Gastrocnemius medialis (tissue), 4 donors: ENCODE measurements around the gene FBRSL1.

Experiments used
- POLR2A ChIP-seq, 2 donors: fragments of 450-650 bp; IDR thresholded peaks; one replicate each; pipeline ENCODE4 v1.6.1; 2017; ENCODE audit warnings: antibody characterized with exemption in 2 of 2, mild to moderate bottlenecking in 2 of 2, moderate library complexity in 2 of 2
- TF ChIP-seq, protein P1 (sequence below), 5 experiments: fragments of 450-650 bp in 3 of 5; fragments of 200-600 bp in 2 of 5; sonication (generic) in 2 of 5; IDR thresholded peaks in 4 of 5; conservative IDR thresholded peaks in 1 of 5; 1 replicate in 4 of 5; 2 replicates in 1 of 5; pipeline ENCODE4 v1.5.1; 2016 to 2019; ENCODE audit warnings: antibody characterized with exemption in 5 of 5, mild to moderate bottlenecking in 3 of 5, moderate library complexity in 3 of 5

DNA sequence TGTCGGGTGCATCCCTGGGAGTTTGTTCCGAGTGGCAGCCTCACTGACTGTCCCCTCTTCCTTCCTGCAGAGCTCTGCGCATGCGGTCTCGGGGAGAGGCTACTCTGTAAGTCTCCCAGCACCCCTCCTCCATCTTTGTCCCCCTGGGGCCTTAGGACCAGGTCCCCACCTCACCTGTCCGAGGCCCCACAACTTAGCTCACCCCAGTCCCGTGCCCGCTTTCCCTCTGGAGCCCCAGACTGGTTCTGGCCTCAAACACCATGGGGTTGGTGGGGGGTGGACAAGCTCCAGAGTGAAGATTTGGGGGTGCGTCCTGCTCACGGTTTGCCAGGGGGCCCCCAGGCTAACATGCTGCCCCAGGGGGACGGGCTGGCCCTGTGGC lies 37.9 kb downstream of the FBRSL1 start:
- no peak for TF ChIP-seq POLR2A (IDR thresholded peaks at IDR 0.05)
- TF ChIP-seq, protein P1, sequence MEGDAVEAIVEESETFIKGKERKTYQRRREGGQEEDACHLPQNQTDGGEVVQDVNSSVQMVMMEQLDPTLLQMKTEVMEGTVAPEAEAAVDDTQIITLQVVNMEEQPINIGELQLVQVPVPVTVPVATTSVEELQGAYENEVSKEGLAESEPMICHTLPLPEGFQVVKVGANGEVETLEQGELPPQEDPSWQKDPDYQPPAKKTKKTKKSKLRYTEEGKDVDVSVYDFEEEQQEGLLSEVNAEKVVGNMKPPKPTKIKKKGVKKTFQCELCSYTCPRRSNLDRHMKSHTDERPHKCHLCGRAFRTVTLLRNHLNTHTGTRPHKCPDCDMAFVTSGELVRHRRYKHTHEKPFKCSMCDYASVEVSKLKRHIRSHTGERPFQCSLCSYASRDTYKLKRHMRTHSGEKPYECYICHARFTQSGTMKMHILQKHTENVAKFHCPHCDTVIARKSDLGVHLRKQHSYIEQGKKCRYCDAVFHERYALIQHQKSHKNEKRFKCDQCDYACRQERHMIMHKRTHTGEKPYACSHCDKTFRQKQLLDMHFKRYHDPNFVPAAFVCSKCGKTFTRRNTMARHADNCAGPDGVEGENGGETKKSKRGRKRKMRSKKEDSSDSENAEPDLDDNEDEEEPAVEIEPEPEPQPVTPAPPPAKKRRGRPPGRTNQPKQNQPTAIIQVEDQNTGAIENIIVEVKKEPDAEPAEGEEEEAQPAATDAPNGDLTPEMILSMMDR (IDR thresholded peaks at IDR 0.05 in 4 of 5, conservative IDR thresholded peaks at IDR 0.05 in 1 of 5): no peak
